SU-DHL-6 (cell line): Measurements from ENCODE around the gene TNS4.

ENCODE experiments used
- H2AFZ ChIP-seq: fragments of 200-600 bp; sonication (generic); 2 replicates; pipeline ENCODE4 v1.6.1; 2014; ENCODE audit warnings: low read depth, mild to moderate bottlenecking, moderate library complexity, mixed read lengths, antibody characterized with exemption, low read length; ENCODE audit not compliant: severe bottlenecking
- H3F3A ChIP-seq: fragments of 200-600 bp; shearing (Covaris generic); 2 replicates; pipeline ENCODE4 v1.6.0; 2016; ENCODE audit warnings: antibody characterized with exemption, mild to moderate bottlenecking; ENCODE audit not compliant: insufficient read depth
- H3K27ac ChIP-seq: fragments of 200-600 bp; sonication (generic); 2 replicates; pipeline ENCODE4 v1.5.1; 2016; ENCODE audit warnings: low read depth, mild to moderate bottlenecking, low read length, moderate library complexity, mixed read lengths
- H3K27me3 ChIP-seq: fragments of 200-600 bp; sonication (generic), shearing (Covaris generic); 2 replicates; pipeline ENCODE4 v1.6.0; 2014; ENCODE audit warnings: mild to moderate bottlenecking, low read length
- H3K36me3 ChIP-seq: fragments of 200-600 bp; sonication (generic); 2 replicates; pipeline ENCODE4 v1.6.1; 2014; ENCODE audit warnings: mild to moderate bottlenecking, low read length, mixed read lengths
- H3K4me2 ChIP-seq: fragments of 300-600, 200-600 bp; shearing (Covaris generic), sonication (generic); 2 replicates; pipeline ENCODE4 v1.6.0; 2014; ENCODE audit warnings: low read length, low read depth, mild to moderate bottlenecking; ENCODE audit not compliant: poor library complexity, severe bottlenecking
- H3K4me3 ChIP-seq: fragments of 200-600 bp; sonication (generic); 2 replicates; pipeline ENCODE4 v1.5.1; 2014; ENCODE audit warnings: antibody characterized with exemption, low read length, mild to moderate bottlenecking, mixed read lengths; ENCODE audit not compliant: insufficient read depth, poor library complexity, severe bottlenecking
- H3K79me2 ChIP-seq: fragments of 200-600 bp; sonication (generic); 2 replicates; pipeline ENCODE4 v1.6.1; 2014; ENCODE audit warnings: mild to moderate bottlenecking, low read length, moderate library complexity; ENCODE audit not compliant: insufficient read depth
- H3K9ac ChIP-seq: fragments of 200-600 bp; sonication (generic); 2 replicates; pipeline ENCODE4 v1.7.0; 2014; ENCODE audit warnings: mild to moderate bottlenecking, low read length
- H3K9me2 ChIP-seq: fragments of 200-600 bp; sonication (generic); replicated peaks from 2 replicates; pipeline ENCODE4 v1.6.1; 2014; ENCODE audit warnings: low read length; ENCODE audit not compliant: insufficient read depth
- H3K9me3 ChIP-seq: fragments of 200-600 bp; sonication (generic); 2 replicates; pipeline ENCODE4 v1.6.1; 2014; ENCODE audit warnings: low read length, mixed read lengths; ENCODE audit not compliant: insufficient read depth
- H4K20me1 ChIP-seq: fragments of 200-600 bp; sonication (generic); 2 replicates; pipeline ENCODE4 v1.6.1; 2014; ENCODE audit warnings: low read depth, mild to moderate bottlenecking, antibody characterized with exemption, low read length, moderate library complexity, mixed read lengths
- EZH2phosphoT487 ChIP-seq: fragments of 200-600 bp; sonication (generic), shearing (Covaris generic); conservative IDR thresholded peaks from 2 replicates; pipeline ENCODE4 v1.6.1; 2018; ENCODE audit warnings: mild to moderate bottlenecking, antibody characterized with exemption, low read length, moderate library complexity, mixed read lengths
- TF ChIP-seq, protein P1 (sequence below): fragments of 200-600 bp; sonication (generic); IDR thresholded peaks from one replicate; pipeline ENCODE4 v1.5.1; 2017; ENCODE audit warnings: antibody characterized with exemption, mild to moderate bottlenecking, low read length, moderate library complexity; ENCODE audit not compliant: insufficient read depth, poor library complexity, severe bottlenecking

TNS4 gene

DNA sequence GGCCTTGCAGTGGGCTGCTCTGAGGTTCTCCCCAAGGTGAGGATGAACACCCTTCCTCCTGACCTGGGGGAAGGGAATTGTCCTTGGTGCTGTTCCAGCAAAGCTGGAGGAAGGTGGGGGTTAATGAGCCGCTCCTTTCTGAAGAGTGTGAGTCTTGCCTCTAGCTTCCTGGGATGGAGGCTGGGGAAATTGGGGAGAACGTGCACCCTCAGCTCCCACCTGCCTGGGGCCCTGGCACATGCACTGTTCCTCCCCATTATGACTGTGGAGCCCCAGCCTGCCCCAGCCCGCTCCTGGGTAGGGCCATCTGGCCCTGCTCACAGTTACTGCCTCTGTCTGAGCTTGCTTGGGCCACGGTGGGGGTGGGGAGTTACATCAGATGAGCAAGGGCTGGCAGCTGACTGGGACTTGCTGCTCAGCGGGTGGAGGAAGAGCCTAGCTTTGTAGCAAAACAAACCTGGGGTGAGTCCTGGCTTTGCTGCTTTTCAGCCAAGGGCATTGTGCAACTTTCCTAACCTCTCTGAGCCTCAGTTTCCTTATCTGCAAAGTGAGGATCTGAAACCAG lies 11.1 kb downstream of the TNS4 start:
- Histone ChIP-seq H3K27me3 (no peaks in the 10 kb centered on the region), H3K9ac (no peak overlapping the region), H3K9me2 (no peaks in the 10 kb centered on the region), H4K20me1 (no peaks in the 10 kb centered on the region), H3K36me3 (no peaks in the 10 kb centered on the region), H3K27ac (no peak overlapping the region), H3F3A (no peaks in the 10 kb centered on the region), H3K9me3 (no peaks in the 10 kb centered on the region), H3K79me2 (no peaks in the 10 kb centered on the region), H3K4me3 (no peak overlapping the region), H3K4me2 (no peak overlapping the region), H2AFZ (no peak overlapping the region)
- TF ChIP-seq, protein P1, sequence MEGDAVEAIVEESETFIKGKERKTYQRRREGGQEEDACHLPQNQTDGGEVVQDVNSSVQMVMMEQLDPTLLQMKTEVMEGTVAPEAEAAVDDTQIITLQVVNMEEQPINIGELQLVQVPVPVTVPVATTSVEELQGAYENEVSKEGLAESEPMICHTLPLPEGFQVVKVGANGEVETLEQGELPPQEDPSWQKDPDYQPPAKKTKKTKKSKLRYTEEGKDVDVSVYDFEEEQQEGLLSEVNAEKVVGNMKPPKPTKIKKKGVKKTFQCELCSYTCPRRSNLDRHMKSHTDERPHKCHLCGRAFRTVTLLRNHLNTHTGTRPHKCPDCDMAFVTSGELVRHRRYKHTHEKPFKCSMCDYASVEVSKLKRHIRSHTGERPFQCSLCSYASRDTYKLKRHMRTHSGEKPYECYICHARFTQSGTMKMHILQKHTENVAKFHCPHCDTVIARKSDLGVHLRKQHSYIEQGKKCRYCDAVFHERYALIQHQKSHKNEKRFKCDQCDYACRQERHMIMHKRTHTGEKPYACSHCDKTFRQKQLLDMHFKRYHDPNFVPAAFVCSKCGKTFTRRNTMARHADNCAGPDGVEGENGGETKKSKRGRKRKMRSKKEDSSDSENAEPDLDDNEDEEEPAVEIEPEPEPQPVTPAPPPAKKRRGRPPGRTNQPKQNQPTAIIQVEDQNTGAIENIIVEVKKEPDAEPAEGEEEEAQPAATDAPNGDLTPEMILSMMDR: no peak
- TF ChIP-seq EZH2phosphoT487: no peak

DNA sequence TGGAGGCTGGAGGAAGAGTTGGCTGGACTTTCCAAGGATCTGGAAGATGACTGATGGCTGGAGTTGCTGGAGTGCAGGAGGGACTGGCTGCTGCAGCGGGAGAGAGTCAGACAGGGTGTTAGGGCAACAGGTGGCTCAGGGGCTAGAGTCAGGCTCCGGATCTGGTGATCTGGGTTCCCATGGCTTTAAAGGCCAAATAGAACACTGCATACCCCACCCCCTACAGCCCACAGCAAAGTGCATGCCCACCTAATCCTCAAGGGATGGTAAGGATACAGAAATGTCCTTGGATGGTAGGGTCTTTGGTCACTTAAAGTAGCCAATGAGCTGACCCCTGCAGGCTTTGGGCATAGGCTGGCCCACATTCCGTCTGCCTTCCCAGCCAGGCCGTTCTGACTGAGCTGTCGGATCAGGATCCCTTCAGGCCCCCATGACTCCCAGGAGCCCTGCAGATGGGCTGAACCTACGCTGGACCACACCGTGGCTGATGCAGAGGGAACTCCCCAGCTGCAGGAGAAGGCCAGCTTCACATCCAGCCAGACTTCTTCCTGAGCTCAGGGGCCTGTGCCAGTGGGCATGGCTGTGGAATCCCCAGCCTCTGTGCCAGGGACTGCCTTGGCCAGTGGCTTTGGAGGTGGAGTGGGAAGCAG lies 13.9 kb downstream of the TNS4 start:
- no peak overlapping the region for H3K27ac ChIP-seq
- H4K20me1 ChIP-seq: no peaks in the 10 kb centered on the region
- no peaks in the 10 kb centered on the region for H3K27me3 ChIP-seq
- no peak overlapping the region for H3K4me3 ChIP-seq
- no peaks in the 10 kb centered on the region for H3K9me3 ChIP-seq
- no peak for TF ChIP-seq EZH2phosphoT487
- TF ChIP-seq, protein P1: no peak
- H3K9me2 ChIP-seq: no peaks in the 10 kb centered on the region
- no peaks in the 10 kb centered on the region for H3K79me2 ChIP-seq
- no peaks in the 10 kb centered on the region for H3K36me3 ChIP-seq
- no peak overlapping the region for H2AFZ ChIP-seq
- no peak overlapping the region for H3K4me2 ChIP-seq
- no peak overlapping the region for H3K9ac ChIP-seq
- H3F3A ChIP-seq: no peaks in the 10 kb centered on the region

DNA sequence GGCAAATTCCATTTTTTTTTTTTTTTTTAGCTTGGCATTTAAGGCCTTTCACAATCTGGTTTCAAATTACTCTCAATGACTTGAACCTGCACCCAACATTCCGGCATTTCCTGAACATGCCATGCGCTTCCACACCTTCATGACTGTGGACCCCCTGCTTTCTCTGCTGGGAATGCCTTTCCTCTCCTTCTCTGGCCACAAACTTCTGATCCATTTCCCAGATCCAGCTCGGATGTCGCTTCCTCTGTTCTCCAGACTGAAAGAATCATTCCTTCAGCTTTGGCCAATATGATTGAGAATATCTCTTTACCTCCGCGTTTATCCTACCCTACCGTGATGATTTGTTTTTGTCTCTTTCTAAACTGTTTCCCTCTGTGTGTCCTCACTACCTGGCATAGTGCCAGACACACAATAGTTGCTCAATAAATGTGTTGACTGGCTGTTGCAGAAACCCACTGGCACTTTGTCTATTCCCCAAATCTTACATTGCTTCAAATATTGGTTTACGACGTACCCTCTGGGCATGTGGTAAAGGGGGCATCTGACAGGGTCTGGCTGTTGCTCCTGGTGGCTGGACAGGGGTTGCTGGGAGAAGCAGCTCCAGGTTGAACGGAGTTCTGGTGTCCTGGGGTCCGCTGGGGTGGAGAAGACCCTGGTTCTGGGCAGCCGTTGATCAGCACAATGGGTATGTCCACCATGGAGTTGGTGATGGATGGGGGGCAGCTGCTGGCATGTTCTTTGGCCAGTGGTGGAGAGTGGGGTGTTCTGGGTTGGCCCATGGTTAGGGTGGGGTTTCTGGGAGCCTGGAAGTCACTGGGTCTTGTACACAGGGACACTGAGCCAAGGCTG lies 14.7 kb downstream of the TNS4 start:
- Histone ChIP-seq H3K27me3 (no peaks in the 10 kb centered on the region), H3K27ac (no peak overlapping the region), H3K79me2 (no peaks in the 10 kb centered on the region), H3K4me3 (no peak overlapping the region), H2AFZ (no peak overlapping the region), H3F3A (no peaks in the 10 kb centered on the region), H3K36me3 (no peaks in the 10 kb centered on the region), H3K9me2 (no peaks in the 10 kb centered on the region), H4K20me1 (no peaks in the 10 kb centered on the region), H3K9me3 (no peaks in the 10 kb centered on the region), H3K4me2 (no peak overlapping the region), H3K9ac (no peak overlapping the region)
- TF ChIP-seq, protein P1: no peak
- TF ChIP-seq EZH2phosphoT487: no peak
